ENCODE data around the gene GALNT4. TPM values are rescaled to one million over a fixed set of nuclear protein-coding genes. Genes with fewer than 3 reads are reported as not detected.

The GALNT4 gene
- total RNA-seq, 1 experiment from 2014 or later = 3.7 TPM

GRCh38 chr12:89506050-89506449, 18.5 kb downstream of the GALNT4 start:
- H3K79me2 ChIP-seq (ENCODE audit: low read depth) = no peaks in the 10 kb centered on the region
- H3K4me2 ChIP-seq = no peak overlapping the region

GRCh38 chr12:89504560-89505346, 19.8 kb downstream of the GALNT4 start:
- no peaks in the 10 kb centered on the region for H3K9me3 ChIP-seq (ENCODE audit: insufficient read depth, low read depth)
- no peaks in the 10 kb centered on the region for H3K9me2 ChIP-seq (ENCODE audit: insufficient read depth)
- TF ChIP-seq EZH2 (IDR thresholded peaks at IDR 0.05; ENCODE audit: low read depth) (no peak), CTCF (conservative IDR thresholded peaks at IDR 0.05) (no peak)
- no peak overlapping the region for H3K27ac ChIP-seq
- H3K4me1 ChIP-seq (replicated peaks; ENCODE audit: insufficient read depth) = no peaks in the 10 kb centered on the region
- no peak for DNase-seq
- H3F3A ChIP-seq (ENCODE audit: insufficient read depth, low read depth) = no peaks in the 10 kb centered on the region
- ChIA-PET POLR2A (ENCODE audit: unreplicated experiment) (no interaction called here), CTCF (no interaction called here)
- BruUV-seq (replicated peaks) = no TSS peak
- no peak overlapping the region for H2AFZ ChIP-seq
- H3K36me3 ChIP-seq (ENCODE audit: low read depth) = no peaks in the 10 kb centered on the region
- no peaks in the 10 kb centered on the region for H3K27me3 ChIP-seq (ENCODE audit: insufficient read depth, low read depth)
- H3K4me3 ChIP-seq = no peak overlapping the region
- no peak overlapping the region for H3K4me2 ChIP-seq
- H3K79me2 ChIP-seq (ENCODE audit: low read depth) = no peaks in the 10 kb centered on the region
- no peaks in the 10 kb centered on the region for H4K20me1 ChIP-seq (ENCODE audit: insufficient read depth)
- intact Hi-C loops (cut with micrococcal nuclease; ENCODE audit: unreplicated experiment) = no loop called here

More at GRCh38 chr12:89506050-89506449, 18.5 kb downstream of the GALNT4 start:
- BruUV-seq (replicated peaks) = no TSS peak
- Histone ChIP-seq H2AFZ (no peak overlapping the region), H3K9me2 (ENCODE audit: insufficient read depth) (no peaks in the 10 kb centered on the region), H3K36me3 (ENCODE audit: low read depth) (no peaks in the 10 kb centered on the region), H3K4me3 (no peak overlapping the region), H3K27me3 (ENCODE audit: insufficient read depth, low read depth) (no peaks in the 10 kb centered on the region), H4K20me1 (ENCODE audit: insufficient read depth) (no peaks in the 10 kb centered on the region), H3K27ac (no peak overlapping the region), H3K4me1 (replicated peaks; ENCODE audit: insufficient read depth) (no peaks in the 10 kb centered on the region), H3K9me3 (ENCODE audit: insufficient read depth, low read depth) (no peaks in the 10 kb centered on the region), H3F3A (ENCODE audit: insufficient read depth, low read depth) (no peaks in the 10 kb centered on the region)
- ChIA-PET POLR2A (ENCODE audit: unreplicated experiment) (interaction anchor here (0.6 kb wide), 1 partner anchor 152 kb away, joined by 3 read pairs; no protein-coding TSS in a partner anchor), CTCF (no interaction called here)
- intact Hi-C loops (cut with micrococcal nuclease; ENCODE audit: unreplicated experiment) = no loop called here
- no peak for TF ChIP-seq CTCF (conservative IDR thresholded peaks at IDR 0.05)
- TF ChIP-seq EZH2 (IDR thresholded peaks at IDR 0.05; ENCODE audit: low read depth) = no peak
- no peak for DNase-seq

- no peak overlapping the region for H3K4me2 ChIP-seq
- ChIA-PET CTCF (no interaction called here), POLR2A (ENCODE audit: unreplicated experiment) (interaction anchor here (0.6 kb wide), 1 partner anchor 859 kb away, joined by 5 read pairs; no protein-coding TSS in a partner anchor)
- no peaks in the 10 kb centered on the region for H3K4me1 ChIP-seq (replicated peaks; ENCODE audit: insufficient read depth)
- no peak for DNase-seq
- no peaks in the 10 kb centered on the region for H4K20me1 ChIP-seq (ENCODE audit: insufficient read depth)
- H3K36me3 ChIP-seq (ENCODE audit: low read depth) = no peaks in the 10 kb centered on the region
- no peak overlapping the region for H3K27ac ChIP-seq
- intact Hi-C loops (cut with micrococcal nuclease; ENCODE audit: unreplicated experiment) = no loop called here
- H3K79me2 ChIP-seq (ENCODE audit: low read depth) = no peaks in the 10 kb centered on the region
- H3K4me3 ChIP-seq = no peak overlapping the region
- BruUV-seq (replicated peaks) = no TSS peak
- no peaks in the 10 kb centered on the region for H3K9me2 ChIP-seq (ENCODE audit: insufficient read depth)
- TF ChIP-seq EZH2 (IDR thresholded peaks at IDR 0.05; ENCODE audit: low read depth) (no peak), CTCF (conservative IDR thresholded peaks at IDR 0.05) (no peak)
- no peaks in the 10 kb centered on the region for H3K9me3 ChIP-seq (ENCODE audit: insufficient read depth, low read depth)
- H3F3A ChIP-seq (ENCODE audit: insufficient read depth, low read depth) = no peaks in the 10 kb centered on the region
- H2AFZ ChIP-seq = no peak overlapping the region
- no peaks in the 10 kb centered on the region for H3K27me3 ChIP-seq (ENCODE audit: insufficient read depth, low read depth)
These were observed 22.8 kb downstream of the GALNT4 start for GRCh38 chr12:89501793-89502192.
